Activated CD8-positive, alpha-beta T cell treated with anti-CD3 and anti-CD28 coated beads for 36 hours (primary cell): Measurements from ENCODE around the gene ALDH18A1. TPM values are rescaled to one million over a fixed set of nuclear protein-coding genes. Genes with fewer than 3 reads are reported as not detected.

Experiments used
- ATAC-seq: fragments of 200-7000 bp; cut with Tn5 transposase; one replicate; pipeline ENCODE4 v1.10.0; 2021; ENCODE audit warnings: mild to moderate bottlenecking, moderate library complexity
- CTCF ChIA-PET: fragments of 350-600 bp; sonication (Branson Sonifier 250); formaldehyde crosslinking; loops from one replicate; lab custom pipeline; 2021; ENCODE audit warnings: antibody characterized with exemption; lab: Charles Lee
- POLR2A ChIA-PET: fragments of 350-600 bp; sonication (Branson Sonifier 250); formaldehyde crosslinking; loops from one replicate; lab custom pipeline; 2021; ENCODE audit warnings: antibody characterized with exemption; lab: Charles Lee
- DNase-seq: peaks from one replicate; pipeline ENCODE4 v3.0.0-alpha.2; 2020
- H3K27ac Mint-ChIP-seq: one replicate; pipeline ENCODE4 v1.8.0; 2021; ENCODE audit warnings: mild to moderate bottlenecking, mixed read lengths
- H3K27me3 Mint-ChIP-seq: one replicate; pipeline ENCODE4 v1.8.0; 2021; ENCODE audit warnings: mixed read lengths
- H3K36me3 Mint-ChIP-seq: one replicate; pipeline ENCODE4 v1.8.0; 2021; ENCODE audit warnings: low read depth, mixed read lengths
- H3K4me1 Mint-ChIP-seq: one replicate; pipeline ENCODE4 v1.8.0; 2021; ENCODE audit warnings: low read depth, mixed read lengths
- H3K4me3 Mint-ChIP-seq: one replicate; pipeline ENCODE4 v1.8.0; 2021; ENCODE audit warnings: mild to moderate bottlenecking, moderate library complexity, mixed read lengths
- H3K9me3 Mint-ChIP-seq: one replicate; pipeline ENCODE4 v1.8.0; 2021; ENCODE audit warnings: mixed read lengths
- CTCF ChIP-seq: fragments of 200-600 bp; IDR thresholded peaks from one replicate; pipeline ENCODE4 v1.8.0; 2022; ENCODE audit warnings: antibody characterized with exemption, mild to moderate bottlenecking
- intact Hi-C: fragments of 100-400 bp; cut with micrococcal nuclease; formaldehyde crosslinking; loops from one replicate; pipeline ENCODE4 v1.10.0; 2022
- total RNA-seq, 2 experiments: library from RNA; stranded (reverse); gene quantifications; one replicate each; pipeline ENCODE4 v1.2.3, GENCODE V29; 2021

Gene ALDH18A1
- total RNA-seq, 2 experiments from 2014 or later = 119 TPM

GRCh38 chr10:95663496-95663895 lies 7.0 kb upstream of the ALDH18A1 start:
- ATAC-seq (no peak), DNase-seq (no peak)
- Mint-ChIP-seq H3K9me3 (no peaks in the 10 kb centered on the region), H3K27me3 (no peaks in the 10 kb centered on the region), H3K36me3 (peaks cover 12% of the 10 kb centered on the region), H3K4me3 (no peak overlapping the region), H3K27ac (no peak overlapping the region), H3K4me1 (peaks cover under 1% of the 10 kb centered on the region)
- intact Hi-C loops = no loop called here
- ChIA-PET CTCF (interaction anchor here (1.2 kb wide), 1 partner anchor 178 kb away, joined by 3 read pairs; no protein-coding TSS in a partner anchor), POLR2A (no interaction called here)
- no peak for TF ChIP-seq CTCF

- Mint-ChIP-seq H3K27ac (no peak overlapping the region), H3K4me3 (no peak overlapping the region), H3K27me3 (no peaks in the 10 kb centered on the region), H3K9me3 (peaks cover 3% of the 10 kb centered on the region), H3K36me3 (peaks cover 8% of the 10 kb centered on the region), H3K4me1 (peaks cover 7% of the 10 kb centered on the region)
- TF ChIP-seq CTCF = no peak
- ATAC-seq (no peak), DNase-seq (no peak)
- POLR2A ChIA-PET = interaction anchor here (1.2 kb wide), 1 partner anchor 14 kb away, joined by 5 read pairs; no protein-coding TSS in a partner anchor
- intact Hi-C loops = no loop called here
- CTCF ChIA-PET = interaction anchor here (1.5 kb wide), 1 partner anchor 32 kb away, joined by 4 read pairs; the partner anchor contains the start of gene TCTN3
These were observed 5.3 kb upstream of the ALDH18A1 start for GRCh38 chr10:95661818-95662217.

- DNase-seq (no peak), ATAC-seq (no peak)
- Mint-ChIP-seq H3K9me3 (peaks cover 3% of the 10 kb centered on the region), H3K27me3 (no peaks in the 10 kb centered on the region), H3K27ac (no peak overlapping the region), H3K4me3 (no peak overlapping the region), H3K36me3 (peaks cover 10% of the 10 kb centered on the region), H3K4me1 (peaks cover 13% of the 10 kb centered on the region)
- intact Hi-C loops = no loop called here
- POLR2A ChIA-PET = interaction anchor here (1.2 to 1.6 kb wide), 2 partner anchors 12 to 13 kb away, joined by 4 to 5 read pairs; no protein-coding TSS in a partner anchor
- CTCF ChIA-PET = interaction anchor here (1.3 to 1.6 kb wide), 2 partner anchors 18 to 34 kb away, joined by 3 to 5 read pairs; partner anchors contain the start of gene TCTN3
- TF ChIP-seq CTCF = no peak
These were observed 3.8 kb upstream of the ALDH18A1 start for GRCh38 chr10:95660283-95660682.

GRCh38 chr10:95657250-95657649 lies 739 bp upstream of the ALDH18A1 start:
- POLR2A ChIA-PET = interaction anchor here (1.2 kb wide), 1 partner anchor 36 kb away, joined by 6 read pairs; the partner anchor contains the start of gene TCTN3
- peak overlapping the region; percentile 97 for H3K27ac Mint-ChIP-seq
- TF ChIP-seq CTCF = no peak
- intact Hi-C loops = no loop called here
- H3K9me3 Mint-ChIP-seq = peaks cover 3% of the 10 kb centered on the region
- no peak for ATAC-seq
- H3K27me3 Mint-ChIP-seq = no peaks in the 10 kb centered on the region
- H3K4me1 Mint-ChIP-seq = peaks cover 29% of the 10 kb centered on the region
- CTCF ChIA-PET = interaction anchor here (1.3 kb wide), 1 partner anchor 37 kb away, joined by 8 read pairs; the partner anchor contains the start of gene TCTN3
- peaks cover 27% of the 10 kb centered on the region for H3K36me3 Mint-ChIP-seq
- DNase-seq = no peak
- peak overlapping the region; percentile 99 for H3K4me3 Mint-ChIP-seq

GRCh38 chr10:95655571-95656290 lies 780 bp downstream of the ALDH18A1 start:
- TF ChIP-seq CTCF = no peak
- intact Hi-C loops = no loop called here
- peaks cover 29% of the 10 kb centered on the region for H3K4me1 Mint-ChIP-seq
- ATAC-seq = peak; percentile 22
- peak overlapping the region; percentile 99 for H3K4me3 Mint-ChIP-seq
- no peaks in the 10 kb centered on the region for H3K27me3 Mint-ChIP-seq
- CTCF ChIA-PET = interaction anchor here (1.3 to 1.9 kb wide), 2 partner anchors 38 kb away, joined by 8 to 9 read pairs; partner anchors contain the start of gene TCTN3
- peak overlapping the region; percentile 97 for H3K27ac Mint-ChIP-seq
- DNase-seq = peak; percentile 41
- peaks cover 41% of the 10 kb centered on the region for H3K36me3 Mint-ChIP-seq
- POLR2A ChIA-PET = interaction anchor here (1.0 to 1.2 kb wide), 2 partner anchors 38 to 171 kb away, joined by 3 to 6 read pairs; partner anchors contain the start of gene TCTN3
- peaks cover 11% of the 10 kb centered on the region for H3K9me3 Mint-ChIP-seq
